H1 (cell line): ENCODE results near the gene CYGB.
"Not testable (repeated sequence)": the region's sequence is repeated elsewhere in the genome, so short reads cannot be mapped to it uniquely, and the experiment has no call there.

Experiments
- CEBPB ChIP-seq: IDR thresholded peaks from 2 replicates; pipeline ENCODE4 v1.6.1; 2012; ENCODE audit warnings: low read depth, low read length
- EP300 ChIP-seq, 2 experiments: IDR thresholded peaks; 1 replicate in 1 of 2; 2 replicates in 1 of 2; pipeline ENCODE4 v1.6.1; 2011 to 2012; ENCODE audit warnings: low read depth in 2 of 2, low read length in 2 of 2, mild to moderate bottlenecking in 2 of 2, borderline replicate concordance in 1 of 2, inconsistent platforms in 1 of 2, moderate library complexity in 1 of 2
- EZH2 ChIP-seq: fragments of 200-600 bp; sonication (generic); IDR thresholded peaks from 2 replicates; pipeline ENCODE4 v1.7.1; 2012; ENCODE audit warnings: low read depth, mild to moderate bottlenecking, moderate library complexity, low read length, inconsistent platforms; ENCODE audit not compliant: severe bottlenecking
- JUND ChIP-seq: IDR thresholded peaks from 2 replicates; pipeline ENCODE4 v1.6.1; 2011; ENCODE audit warnings: mild to moderate bottlenecking, improper control_type of control experiment, low read length
- POLR2AphosphoS5 ChIP-seq: IDR thresholded peaks from 2 replicates; pipeline ENCODE4 v1.6.1; 2011; ENCODE audit warnings: low read depth, low read length
- SRF ChIP-seq: IDR thresholded peaks from 2 replicates; pipeline ENCODE4 v1.6.1; 2011; ENCODE audit warnings: mild to moderate bottlenecking, low read depth, low read length, moderate library complexity
- TAF1 ChIP-seq: IDR thresholded peaks from 2 replicates; pipeline ENCODE4 v1.6.1; 2011; ENCODE audit warnings: mild to moderate bottlenecking, low read depth, low read length
- TF ChIP-seq, protein P1 (sequence below), 3 experiments: IDR thresholded peaks; 1 replicate in 2 of 3; 2 replicates in 1 of 3; pipeline versions ENCODE4 v1.5.1 to v1.6.1; 2011; ENCODE audit warnings: low read length in 3 of 3, mild to moderate bottlenecking in 3 of 3, inconsistent platforms in 2 of 3, low read depth in 1 of 3, moderate library complexity in 1 of 3; ENCODE audit not compliant: insufficient read depth in 1 of 3; ENCODE audit errors: control extremely low read depth in 1 of 3
- TF ChIP-seq, protein P2 (sequence below): IDR thresholded peaks from 2 replicates; pipeline ENCODE4 v1.6.1; 2011; ENCODE audit warnings: low read length, improper control_type of control experiment

DNA sequence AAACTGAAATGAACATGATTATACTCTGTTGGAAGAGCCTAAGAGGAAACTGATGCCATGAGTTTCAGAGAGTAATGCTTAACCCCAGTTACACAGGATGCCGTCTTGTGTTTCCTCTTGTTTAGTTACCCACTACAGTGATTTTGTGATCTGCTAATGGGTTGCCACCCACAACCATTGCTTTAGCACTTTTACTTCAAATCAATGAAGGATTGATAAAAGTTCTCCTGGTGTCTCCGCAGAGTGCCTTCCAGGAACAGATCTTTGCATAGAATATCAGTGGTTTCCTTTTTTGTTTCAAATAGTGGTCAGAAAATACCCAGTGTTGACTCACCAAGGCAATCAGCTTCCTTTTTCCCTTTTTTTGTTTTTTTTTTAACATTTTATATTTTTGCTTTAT lies 25.9 kb upstream of the CYGB start:
- not testable (repeated sequence) for TF ChIP-seq EP300 (IDR thresholded peaks at IDR 0.05; ENCODE audit: borderline replicate concordance in 1 of 2, low read depth in 2 of 2, low read length in 2 of 2); EZH2; TAF1; POLR2AphosphoS5; JUND; SRF; CEBPB
- TF ChIP-seq, protein P1, sequence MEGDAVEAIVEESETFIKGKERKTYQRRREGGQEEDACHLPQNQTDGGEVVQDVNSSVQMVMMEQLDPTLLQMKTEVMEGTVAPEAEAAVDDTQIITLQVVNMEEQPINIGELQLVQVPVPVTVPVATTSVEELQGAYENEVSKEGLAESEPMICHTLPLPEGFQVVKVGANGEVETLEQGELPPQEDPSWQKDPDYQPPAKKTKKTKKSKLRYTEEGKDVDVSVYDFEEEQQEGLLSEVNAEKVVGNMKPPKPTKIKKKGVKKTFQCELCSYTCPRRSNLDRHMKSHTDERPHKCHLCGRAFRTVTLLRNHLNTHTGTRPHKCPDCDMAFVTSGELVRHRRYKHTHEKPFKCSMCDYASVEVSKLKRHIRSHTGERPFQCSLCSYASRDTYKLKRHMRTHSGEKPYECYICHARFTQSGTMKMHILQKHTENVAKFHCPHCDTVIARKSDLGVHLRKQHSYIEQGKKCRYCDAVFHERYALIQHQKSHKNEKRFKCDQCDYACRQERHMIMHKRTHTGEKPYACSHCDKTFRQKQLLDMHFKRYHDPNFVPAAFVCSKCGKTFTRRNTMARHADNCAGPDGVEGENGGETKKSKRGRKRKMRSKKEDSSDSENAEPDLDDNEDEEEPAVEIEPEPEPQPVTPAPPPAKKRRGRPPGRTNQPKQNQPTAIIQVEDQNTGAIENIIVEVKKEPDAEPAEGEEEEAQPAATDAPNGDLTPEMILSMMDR (IDR thresholded peaks at IDR 0.05; ENCODE audit: control extremely low read depth in 1 of 3, insufficient read depth in 1 of 3, low read depth in 1 of 3, low read length in 3 of 3), result not testable (repeated sequence)
- TF ChIP-seq, protein P2, sequence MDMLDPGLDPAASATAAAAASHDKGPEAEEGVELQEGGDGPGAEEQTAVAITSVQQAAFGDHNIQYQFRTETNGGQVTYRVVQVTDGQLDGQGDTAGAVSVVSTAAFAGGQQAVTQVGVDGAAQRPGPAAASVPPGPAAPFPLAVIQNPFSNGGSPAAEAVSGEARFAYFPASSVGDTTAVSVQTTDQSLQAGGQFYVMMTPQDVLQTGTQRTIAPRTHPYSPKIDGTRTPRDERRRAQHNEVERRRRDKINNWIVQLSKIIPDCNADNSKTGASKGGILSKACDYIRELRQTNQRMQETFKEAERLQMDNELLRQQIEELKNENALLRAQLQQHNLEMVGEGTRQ, result not testable (repeated sequence)
